Activated CD8-positive, alpha-beta T cell treated with anti-CD3 and anti-CD28 coated beads, Interleukin-2, amount 10 ng/mL, durations not matched to agents 7 days and 5 days (primary cell): Measurements from ENCODE around the gene C2CD3. TPM values are rescaled to one million over a fixed set of nuclear protein-coding genes. Genes with fewer than 3 reads are reported as not detected.

Experiments used
- ATAC-seq: fragments of 150-1000 bp; cut with Tn5 transposase; one replicate; pipeline ENCODE4 v1.10.0; 2021; ENCODE audit warnings: moderate library complexity
- CTCF ChIA-PET: fragments of 350-600 bp; sonication (Branson Sonifier 250); formaldehyde crosslinking; loops from one replicate; lab custom pipeline; 2021; ENCODE audit warnings: antibody characterized with exemption; lab: Charles Lee
- POLR2A ChIA-PET: fragments of 350-600 bp; sonication (Branson Sonifier 250); formaldehyde crosslinking; loops from one replicate; lab custom pipeline; 2021; ENCODE audit warnings: antibody characterized with exemption; lab: Charles Lee
- DNase-seq: peaks from one replicate; pipeline ENCODE4 v3.0.0-alpha.2; 2020
- H3K27ac Mint-ChIP-seq: one replicate; pipeline ENCODE4 v1.8.0; 2021; ENCODE audit warnings: mild to moderate bottlenecking, mixed read lengths
- H3K27me3 Mint-ChIP-seq: one replicate; pipeline ENCODE4 v1.8.0; 2021; ENCODE audit warnings: low read depth, mixed read lengths
- H3K36me3 Mint-ChIP-seq: one replicate; pipeline ENCODE4 v1.8.0; 2021; ENCODE audit warnings: low read depth, mixed read lengths
- H3K4me1 Mint-ChIP-seq: one replicate; pipeline ENCODE4 v1.8.0; 2021; ENCODE audit warnings: low read depth, mixed read lengths
- H3K4me3 Mint-ChIP-seq: one replicate; pipeline ENCODE4 v1.8.0; 2021; ENCODE audit warnings: mild to moderate bottlenecking, mixed read lengths
- H3K9me3 Mint-ChIP-seq: one replicate; pipeline ENCODE4 v1.8.0; 2022; ENCODE audit warnings: mixed read lengths; ENCODE audit not compliant: insufficient read depth
- total RNA-seq, 2 experiments: library from RNA; stranded (reverse); gene quantifications; one replicate each; pipeline ENCODE4 v1.2.3, GENCODE V29; 2021

C2CD3 gene
- total RNA-seq, 2 experiments from 2014 or later = 36.0 to 44.2 TPM

DNA sequence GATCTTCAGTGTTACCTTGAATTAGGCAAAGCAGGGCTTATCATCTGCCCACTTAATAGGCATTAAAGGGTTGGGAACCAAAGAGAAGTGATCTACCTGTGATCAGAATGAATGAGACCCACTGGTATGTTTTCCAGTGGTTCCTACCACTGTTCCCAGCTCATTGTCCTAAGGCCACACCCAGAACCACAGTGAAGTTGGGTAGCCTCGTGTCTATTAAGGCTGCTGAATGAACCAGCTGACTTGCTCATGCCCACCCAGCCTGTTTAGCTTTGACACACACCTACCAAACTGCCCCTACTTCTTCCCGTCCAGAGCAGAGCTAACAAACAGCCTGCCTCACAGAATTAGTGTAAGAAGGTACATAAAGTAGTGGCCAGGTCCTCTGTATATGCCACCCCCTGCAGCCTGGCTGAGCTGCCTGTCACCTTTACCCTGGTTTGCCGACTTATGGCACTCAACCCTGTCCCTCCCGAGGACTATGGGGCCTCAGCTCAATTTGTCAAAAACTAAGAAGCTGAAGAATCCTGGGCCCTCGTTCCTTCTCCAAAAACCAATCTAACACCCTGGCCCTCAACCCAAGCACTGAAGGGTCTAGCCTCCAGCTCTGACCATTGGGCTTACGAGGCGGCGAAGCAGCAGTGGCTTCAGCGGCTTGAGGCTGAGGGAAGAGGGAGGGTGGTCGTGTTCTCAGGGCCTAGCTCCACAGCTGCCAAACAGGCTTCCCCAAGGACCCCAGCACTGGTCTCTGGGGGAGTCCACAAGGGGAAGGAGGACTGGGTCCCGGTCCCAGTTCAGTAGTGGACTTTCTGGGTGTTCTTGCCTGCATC is 198.0 kb downstream of the C2CD3 start:
- H3K36me3 Mint-ChIP-seq = peaks cover 45% of the 10 kb centered on the region
- no peak overlapping the region for H3K4me3 Mint-ChIP-seq
- H3K4me1 Mint-ChIP-seq = peaks cover 91% of the 10 kb centered on the region
- ChIA-PET POLR2A (interaction anchor here (0.8 to 9.5 kb wide), 6 partner anchors 9 to 203 kb away, joined by 3 to 135 read pairs (median 6); partner anchors contain the start of genes C2CD3, PPME1, UCP2 and UCP3), CTCF (interaction anchor here (0.7 to 2.1 kb wide), 4 partner anchors 8 to 177 kb away, joined by 3 to 6 read pairs (median 3); partner anchors contain the start of gene UCP2)
- no peaks in the 10 kb centered on the region for H3K27me3 Mint-ChIP-seq
- peak overlapping the region; percentile 79 for H3K27ac Mint-ChIP-seq
- no peaks in the 10 kb centered on the region for H3K9me3 Mint-ChIP-seq
- ATAC-seq = no peak
- DNase-seq = no peak

DNA sequence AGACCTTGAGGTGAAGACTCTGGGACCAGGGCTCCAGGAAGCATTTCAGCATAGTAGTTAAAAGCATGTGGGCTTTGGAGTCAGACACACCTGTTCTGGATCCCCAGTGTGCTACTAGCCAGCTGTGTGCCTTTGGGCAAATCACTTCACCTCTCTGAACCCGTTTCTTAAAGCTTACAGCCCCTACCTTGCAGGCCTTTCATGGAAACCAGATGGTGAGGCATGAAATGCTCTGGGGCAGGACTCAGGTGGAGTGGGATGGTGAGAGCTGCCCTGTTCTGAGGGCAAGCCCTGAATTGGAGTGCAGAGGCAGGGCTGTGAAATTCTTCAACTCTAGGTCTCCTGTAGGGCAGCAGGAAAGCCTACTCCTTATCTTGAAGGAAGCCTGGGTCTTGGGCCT is 198.6 kb downstream of the C2CD3 start:
- peak overlapping the region; percentile 79 for H3K27ac Mint-ChIP-seq

DNA sequence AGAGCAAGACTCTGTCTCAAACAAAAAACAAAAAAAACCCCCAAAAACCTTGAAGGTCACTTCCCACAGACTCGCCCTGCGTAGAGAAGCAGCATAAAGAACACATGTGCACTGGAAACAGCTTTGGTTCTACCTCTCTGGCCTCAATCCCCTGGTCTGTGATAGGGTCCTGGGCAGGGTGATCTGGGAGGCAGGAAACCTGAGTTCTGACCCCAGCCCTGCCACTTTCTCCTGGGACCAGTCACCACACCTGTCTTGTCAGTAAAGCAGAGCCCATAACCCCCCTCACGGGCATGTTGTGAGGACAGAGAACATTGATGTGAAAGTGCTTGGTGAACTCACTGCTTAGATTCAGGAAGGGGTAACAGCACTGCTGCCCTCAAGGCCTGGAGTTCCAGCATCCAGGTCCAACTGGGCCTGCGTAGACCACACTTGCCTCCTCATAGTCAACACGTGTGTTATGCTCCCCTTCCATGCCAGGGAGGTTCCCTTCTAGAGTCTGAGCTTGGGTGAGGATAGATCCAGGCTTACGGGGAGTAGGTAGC is 199.6 kb downstream of the C2CD3 start:
- Mint-ChIP-seq H3K27me3 (no peaks in the 10 kb centered on the region), H3K4me1 (peaks cover 77% of the 10 kb centered on the region), H3K9me3 (no peaks in the 10 kb centered on the region), H3K27ac (peak overlapping the region; percentile 64), H3K4me3 (no peak overlapping the region), H3K36me3 (peaks cover 29% of the 10 kb centered on the region)
- ChIA-PET POLR2A (interaction anchor here (0.6 to 9.5 kb wide), 8 partner anchors 8 to 238 kb away, joined by 3 to 135 read pairs (median 4); partner anchors contain the start of genes UCP2 and UCP3), CTCF (interaction anchor here (2.1 to 2.2 kb wide), 2 partner anchors 10 kb away, joined by 6 to 17 read pairs; partner anchors contain the start of gene UCP2)
- no peak for ATAC-seq
- no peak for DNase-seq

More for the DNA sequence above, 198.6 kb downstream of the C2CD3 start:
- CTCF ChIA-PET = interaction anchor here (1.0 to 2.1 kb wide), 3 partner anchors 7 to 14 kb away, joined by 3 to 6 read pairs (median 3); partner anchors contain the start of gene UCP2
- POLR2A ChIA-PET = interaction anchor here (0.8 to 9.5 kb wide), 7 partner anchors 9 to 204 kb away, joined by 3 to 135 read pairs (median 4); partner anchors contain the start of genes C2CD3, PPME1, UCP2 and UCP3
- Mint-ChIP-seq H3K36me3 (peaks cover 38% of the 10 kb centered on the region), H3K4me1 (peaks cover 85% of the 10 kb centered on the region), H3K27me3 (no peaks in the 10 kb centered on the region), H3K4me3 (no peak overlapping the region), H3K9me3 (no peaks in the 10 kb centered on the region)
- DNase-seq (no peak), ATAC-seq (no peak)

DNA sequence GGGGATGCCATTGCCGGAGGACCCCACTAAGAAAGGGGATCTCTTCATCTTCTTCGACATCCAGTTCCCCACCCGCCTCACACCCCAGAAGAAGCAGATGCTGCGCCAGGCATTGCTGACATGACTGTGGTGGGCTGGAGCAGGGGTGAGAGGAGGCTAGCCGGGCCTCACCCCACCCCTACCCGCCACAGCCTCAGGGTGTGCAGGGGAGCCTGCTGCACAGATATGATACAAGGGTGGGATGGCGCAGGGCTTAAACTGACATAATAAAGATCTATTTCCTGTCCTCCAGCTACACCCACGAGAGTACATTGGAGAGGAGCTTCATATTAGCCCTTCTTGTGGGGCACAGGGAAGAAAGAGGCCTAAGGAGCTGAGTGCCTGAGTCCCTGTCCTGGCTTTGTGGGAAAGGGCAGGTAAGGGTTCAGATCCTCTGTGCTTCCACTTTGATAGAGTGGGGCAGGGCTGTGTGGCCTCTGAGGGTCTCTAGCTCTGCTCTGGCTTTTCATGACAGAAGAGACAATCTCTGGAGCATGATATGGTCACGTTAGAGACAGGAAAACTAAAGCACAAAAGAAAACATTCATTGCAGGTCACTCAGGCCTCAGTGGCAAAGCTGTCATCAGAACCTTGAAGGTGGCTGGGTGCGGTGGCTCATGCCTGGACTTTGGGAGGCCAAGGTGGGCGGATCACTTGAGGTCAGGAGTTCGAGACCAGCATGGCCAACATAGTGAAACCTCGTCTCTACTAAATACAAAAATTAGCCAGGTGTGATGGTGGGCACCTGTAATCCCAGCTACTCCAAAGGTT is 200.6 kb downstream of the C2CD3 start:
- CTCF ChIA-PET = interaction anchor here (0.8 to 2.2 kb wide), 2 partner anchors 11 to 285 kb away, joined by 4 to 17 read pairs; partner anchors contain the start of gene UCP2
- DNase-seq (peak; percentile 56), ATAC-seq (peak; percentile 17)
- no peak overlapping the region for H3K4me3 Mint-ChIP-seq
- POLR2A ChIA-PET = interaction anchor here (0.6 to 9.5 kb wide), 8 partner anchors 11 to 201 kb away, joined by 3 to 135 read pairs (median 3); partner anchors contain the start of genes C2CD3, PPME1 and UCP2
- no peaks in the 10 kb centered on the region for H3K27me3 Mint-ChIP-seq
- peak overlapping the region; percentile 80 for H3K27ac Mint-ChIP-seq
- H3K4me1 Mint-ChIP-seq = peaks cover 68% of the 10 kb centered on the region
- H3K36me3 Mint-ChIP-seq = peaks cover 18% of the 10 kb centered on the region
- no peaks in the 10 kb centered on the region for H3K9me3 Mint-ChIP-seq

DNA sequence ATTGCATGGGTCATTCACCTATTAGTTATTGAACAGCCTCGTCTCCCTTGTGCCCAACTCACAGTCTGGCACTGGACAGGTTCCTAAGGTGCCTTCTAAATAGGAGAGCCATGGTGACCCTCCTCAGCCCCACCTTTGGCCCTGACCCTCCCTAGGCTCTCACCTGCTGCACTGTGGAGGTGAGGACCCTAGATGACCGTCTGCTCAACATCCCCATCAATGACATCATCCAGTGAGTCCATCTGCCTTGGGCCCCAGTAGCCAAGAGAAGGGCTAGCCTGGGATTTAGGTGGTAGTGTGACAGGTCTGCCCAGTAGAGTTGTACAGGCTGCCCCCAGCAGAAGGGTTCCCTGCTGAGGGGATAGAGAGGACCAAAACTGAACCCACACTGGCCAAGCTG is 201.7 kb downstream of the C2CD3 start:
- CTCF ChIA-PET = interaction anchor here (2.2 kb wide), 1 partner anchor 12 kb away, joined by 17 read pairs; the partner anchor contains the start of gene UCP2
- Mint-ChIP-seq H3K27me3 (no peaks in the 10 kb centered on the region), H3K9me3 (no peaks in the 10 kb centered on the region), H3K4me1 (peaks cover 62% of the 10 kb centered on the region), H3K27ac (peak overlapping the region; percentile 53), H3K36me3 (peaks cover 7% of the 10 kb centered on the region), H3K4me3 (no peak overlapping the region)
- no peak for DNase-seq
- POLR2A ChIA-PET = interaction anchor here (1.0 to 9.5 kb wide), 3 partner anchors 12 to 202 kb away, joined by 3 to 135 read pairs (median 4); partner anchors contain the start of genes C2CD3, PPME1 and UCP2
- no peak for ATAC-seq

DNA sequence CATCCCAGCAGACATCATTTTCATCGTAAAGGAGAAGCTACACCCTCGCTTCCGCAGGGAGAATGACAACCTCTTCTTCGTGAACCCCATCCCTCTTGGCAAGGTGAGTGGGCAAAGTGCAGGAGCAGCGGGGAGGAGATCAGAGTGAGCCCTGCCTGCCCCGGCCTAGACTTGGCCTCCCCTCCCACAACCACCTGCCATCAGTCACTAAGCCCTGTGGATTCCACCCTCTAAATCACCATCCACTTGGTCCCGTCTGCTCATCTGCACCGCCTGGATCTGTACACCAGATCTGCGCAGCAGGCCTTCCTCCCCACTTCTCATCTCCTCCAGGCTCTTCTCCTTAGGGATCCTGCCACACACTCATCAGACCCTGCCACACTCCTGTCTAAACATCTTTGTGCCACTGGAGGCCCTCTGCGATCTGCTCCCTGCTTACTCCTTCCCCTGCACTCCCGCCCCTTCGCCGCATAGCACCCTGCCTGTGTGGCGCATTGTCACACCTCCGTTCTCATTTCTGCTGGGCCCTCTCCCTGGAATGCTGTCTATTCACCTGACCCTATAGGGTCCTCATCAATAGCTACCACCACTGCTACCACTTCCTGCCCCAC is 202.3 kb downstream of the C2CD3 start:
- no peak for DNase-seq
- Mint-ChIP-seq H3K36me3 (peaks cover 3% of the 10 kb centered on the region), H3K4me1 (peaks cover 58% of the 10 kb centered on the region), H3K9me3 (no peaks in the 10 kb centered on the region), H3K27ac (peak overlapping the region; percentile 15), H3K27me3 (no peaks in the 10 kb centered on the region), H3K4me3 (no peak overlapping the region)
- no peak for ATAC-seq
- ChIA-PET CTCF (no interaction called here), POLR2A (interaction anchor here (1.0 to 9.5 kb wide), 4 partner anchors 8 to 52 kb away, joined by 3 to 135 read pairs (median 4); partner anchors contain the start of genes DNAJB13 and UCP2)

DNA sequence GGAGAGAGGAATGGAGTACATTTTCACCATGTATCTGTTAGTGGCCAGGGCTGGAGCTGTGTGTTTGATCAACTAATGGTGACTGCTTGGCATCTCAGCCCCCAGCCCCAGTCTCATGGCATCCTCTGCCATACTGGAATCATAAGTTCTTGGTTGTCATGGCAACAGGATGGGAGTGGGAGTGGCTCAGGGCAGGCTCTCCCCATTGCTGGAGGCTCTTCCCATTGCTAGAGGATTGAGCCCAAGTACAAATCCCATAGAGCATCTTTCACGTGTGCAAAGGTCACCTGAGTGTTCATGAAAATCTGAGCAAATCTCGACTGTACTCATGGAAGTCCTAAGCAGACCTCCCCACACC is 205.1 kb downstream of the C2CD3 start:
- POLR2A ChIA-PET = interaction anchor here (9.5 kb wide), 1 partner anchor 16 kb away, joined by 135 read pairs; the partner anchor contains the start of gene UCP2
- ATAC-seq = no peak
- no peak overlapping the region for H3K4me3 Mint-ChIP-seq
- H3K27me3 Mint-ChIP-seq = no peaks in the 10 kb centered on the region
- H3K27ac Mint-ChIP-seq = no peak overlapping the region
- DNase-seq = no peak
- H3K36me3 Mint-ChIP-seq = no peaks in the 10 kb centered on the region
- H3K9me3 Mint-ChIP-seq = no peaks in the 10 kb centered on the region
- CTCF ChIA-PET = interaction anchor here (1.4 to 1.5 kb wide), 2 partner anchors 10 to 15 kb away, joined by 3 to 4 read pairs; no protein-coding TSS in a partner anchor
- H3K4me1 Mint-ChIP-seq = peaks cover 36% of the 10 kb centered on the region

DNA sequence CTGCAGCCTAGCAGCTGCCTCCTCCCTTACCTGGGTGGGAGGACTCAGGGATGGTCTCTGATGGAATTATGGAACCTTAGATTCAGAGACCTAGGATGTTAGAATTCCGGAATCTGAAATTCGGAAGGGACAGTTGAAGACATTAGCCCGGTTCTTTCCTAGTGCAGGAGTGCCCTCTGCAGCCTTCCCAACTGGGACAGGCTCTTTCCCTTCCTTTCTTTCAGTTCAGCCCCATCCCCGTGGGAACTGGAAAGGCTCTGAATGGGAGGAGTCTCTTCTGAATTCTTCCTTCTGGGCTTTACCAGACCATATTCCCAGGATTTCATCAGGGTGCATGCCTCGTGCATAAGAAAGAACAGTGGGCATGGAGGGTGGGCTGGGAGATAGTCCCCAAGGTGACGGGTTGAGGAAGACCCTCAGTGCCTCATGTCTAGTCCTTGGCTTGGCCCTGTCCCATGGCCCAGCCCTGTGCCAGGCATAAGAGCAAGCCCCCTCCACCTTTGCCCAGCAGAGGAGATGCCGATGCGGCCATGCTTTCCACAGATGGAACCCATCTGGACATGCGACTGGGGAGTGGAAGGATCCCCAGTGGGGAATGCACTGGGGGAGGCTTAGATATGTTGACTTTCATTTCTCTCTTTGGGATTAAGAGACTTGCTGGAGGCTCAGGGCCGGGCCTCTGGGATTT is 205.6 kb downstream of the C2CD3 start:
- H3K36me3 Mint-ChIP-seq = no peaks in the 10 kb centered on the region
- no peaks in the 10 kb centered on the region for H3K9me3 Mint-ChIP-seq
- POLR2A ChIA-PET = no interaction called here
- no peak for ATAC-seq
- H3K27me3 Mint-ChIP-seq = no peaks in the 10 kb centered on the region
- no peak for DNase-seq
- CTCF ChIA-PET = interaction anchor here (0.8 to 2.1 kb wide), 6 partner anchors 8 to 96 kb away, joined by 3 to 29 read pairs (median 4); no protein-coding TSS in a partner anchor
- H3K4me3 Mint-ChIP-seq = no peak overlapping the region
- no peak overlapping the region for H3K27ac Mint-ChIP-seq
- peaks cover 31% of the 10 kb centered on the region for H3K4me1 Mint-ChIP-seq

DNA sequence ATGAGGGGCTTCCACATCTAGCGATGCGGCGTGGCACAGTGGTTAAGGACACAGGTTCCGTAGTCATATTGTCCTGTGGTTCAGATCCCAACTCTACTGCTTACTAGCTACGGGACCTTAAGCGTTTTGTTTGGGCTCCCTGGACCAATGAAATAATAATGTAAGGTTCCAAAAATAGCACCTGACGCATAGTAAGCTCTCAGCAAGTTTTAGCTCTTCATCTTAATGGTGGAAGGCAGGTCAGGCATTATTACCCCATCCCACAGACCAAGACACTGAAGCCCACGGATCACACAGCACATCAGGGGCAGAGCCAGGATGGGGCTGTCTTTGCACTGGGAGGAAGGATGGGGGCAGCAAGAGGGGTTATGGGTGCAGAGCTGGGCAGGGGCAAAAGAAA is 206.9 kb downstream of the C2CD3 start:
- H3K27me3 Mint-ChIP-seq = no peaks in the 10 kb centered on the region
- H3K4me3 Mint-ChIP-seq = no peak overlapping the region
- no peak for DNase-seq
- H3K27ac Mint-ChIP-seq = no peak overlapping the region
- H3K4me1 Mint-ChIP-seq = peaks cover 17% of the 10 kb centered on the region
- ATAC-seq = no peak
- CTCF ChIA-PET = interaction anchor here (0.6 to 2.1 kb wide), 27 partner anchors 11 to 486 kb away, joined by 3 to 29 read pairs (median 4); partner anchors contain the start of genes C2CD3, PPME1 and UCP3
- POLR2A ChIA-PET = interaction anchor here (0.6 to 1.2 kb wide), 2 partner anchors 19 to 66 kb away, joined by 3 to 6 read pairs; partner anchors contain the start of gene UCP2
- no peaks in the 10 kb centered on the region for H3K36me3 Mint-ChIP-seq
- no peaks in the 10 kb centered on the region for H3K9me3 Mint-ChIP-seq
